Activated CD8-positive, alpha-beta memory T cell treated with anti-CD3 and anti-CD28 coated beads, Interleukin-2, amount 10 ng/mL, durations not matched to agents 7 days and 5 days (primary cell): ENCODE data around the gene AANAT. TPM values are rescaled to one million over a fixed set of nuclear protein-coding genes. Genes with fewer than 3 reads are reported as not detected.
"Not testable (repeated sequence)": the region's sequence is repeated elsewhere in the genome, so short reads cannot be mapped to it uniquely, and the experiment has no call there.

ENCODE experiments used
- ATAC-seq: fragments of 150-1000 bp; cut with Tn5 transposase; one replicate; pipeline ENCODE4 v1.10.0; 2021; ENCODE audit warnings: moderate library complexity
- CTCF ChIA-PET: fragments of 350-600 bp; sonication (Branson Sonifier 250); formaldehyde crosslinking; loops from one replicate; lab custom pipeline; 2021; ENCODE audit warnings: antibody characterized with exemption; lab: Charles Lee
- DNase-seq: peaks from one replicate; pipeline ENCODE4 v3.0.0-alpha.2; 2020
- H3K27ac Mint-ChIP-seq: one replicate; pipeline ENCODE4 v1.8.0; 2021; ENCODE audit warnings: mild to moderate bottlenecking, mixed read lengths
- H3K27me3 Mint-ChIP-seq: one replicate; pipeline ENCODE4 v1.8.0; 2021; ENCODE audit warnings: mixed read lengths
- H3K36me3 Mint-ChIP-seq: one replicate; pipeline ENCODE4 v1.8.0; 2021; ENCODE audit warnings: mild to moderate bottlenecking, mixed read lengths
- H3K4me1 Mint-ChIP-seq: one replicate; pipeline ENCODE4 v1.8.0; 2021; ENCODE audit warnings: mixed read lengths
- H3K4me3 Mint-ChIP-seq: one replicate; pipeline ENCODE4 v1.8.0; 2021; ENCODE audit warnings: mild to moderate bottlenecking, moderate library complexity, mixed read lengths
- H3K9me3 Mint-ChIP-seq: one replicate; pipeline ENCODE4 v1.8.0; 2022; ENCODE audit warnings: low read depth, mixed read lengths
- total RNA-seq, 2 experiments: library from RNA; stranded (reverse); gene quantifications; one replicate each; pipeline ENCODE4 v1.2.3, GENCODE V29; 2021

The AANAT gene
- total RNA-seq, 2 experiments from 2014 or later, result not detected

- Mint-ChIP-seq H3K9me3 (no peaks in the 10 kb centered on the region), H3K27me3 (no peaks in the 10 kb centered on the region), H3K27ac (peak overlapping the region; percentile 77), H3K4me1 (peaks cover 47% of the 10 kb centered on the region), H3K4me3 (no peak overlapping the region), H3K36me3 (no peaks in the 10 kb centered on the region)
- DNase-seq (no peak), ATAC-seq (no peak)
- CTCF ChIA-PET, result interaction anchor here (0.5 to 15.6 kb wide), 9 partner anchors 10 to 1309 kb away, joined by 3 to 192 read pairs (median 4); partner anchors contain the start of genes AANAT and RHBDF2
These were observed 45.2 kb downstream of the AANAT start for GRCh38 chr17:76512366-76513305.

GRCh38 chr17:76513306-76513692, 45.9 kb downstream of the AANAT start:
- no peak overlapping the region for H3K4me3 Mint-ChIP-seq
- H3K27ac Mint-ChIP-seq, result peak overlapping the region; percentile 77
- no peaks in the 10 kb centered on the region for H3K9me3 Mint-ChIP-seq
- H3K36me3 Mint-ChIP-seq, result no peaks in the 10 kb centered on the region
- DNase-seq, result no peak
- CTCF ChIA-PET, result interaction anchor here (1.0 to 15.6 kb wide), 6 partner anchors 10 to 168 kb away, joined by 3 to 192 read pairs (median 14); partner anchors contain the start of genes AANAT and RHBDF2
- H3K4me1 Mint-ChIP-seq, result peaks cover 47% of the 10 kb centered on the region
- H3K27me3 Mint-ChIP-seq, result no peaks in the 10 kb centered on the region
- ATAC-seq, result no peak

- Mint-ChIP-seq H3K27ac (peak overlapping the region; percentile 98), H3K4me1 (peaks cover 47% of the 10 kb centered on the region)
- not testable (repeated sequence) for DNase-seq, ATAC-seq, H3K27me3 Mint-ChIP-seq, H3K9me3 Mint-ChIP-seq, H3K4me3 Mint-ChIP-seq, H3K36me3 Mint-ChIP-seq
- CTCF ChIA-PET, result interaction anchor here (0.6 to 3.9 kb wide), 9 partner anchors 8 to 128 kb away, joined by 3 to 23 read pairs (median 3); partner anchors contain the start of gene RHBDF2
These were observed 47.0 kb downstream of the AANAT start for GRCh38 chr17:76514355-76514754.

GRCh38 chr17:76515274-76515949, 48.0 kb downstream of the AANAT start:
- CTCF ChIA-PET, result interaction anchor here (0.7 to 3.9 kb wide), 11 partner anchors 8 to 129 kb away, joined by 3 to 23 read pairs (median 3); partner anchors contain the start of gene RHBDF2
- Mint-ChIP-seq H3K27ac (peak overlapping the region; percentile 98), H3K4me3 (peak overlapping the region; percentile 53), H3K4me1 (peaks cover 47% of the 10 kb centered on the region), H3K36me3 (no peaks in the 10 kb centered on the region), H3K27me3 (no peaks in the 10 kb centered on the region), H3K9me3 (no peaks in the 10 kb centered on the region)
- ATAC-seq (peak; percentile 86), DNase-seq (peak; percentile 91)

GRCh38 chr17:76517638-76518038, 50.2 kb downstream of the AANAT start:
- no peaks in the 10 kb centered on the region for H3K36me3 Mint-ChIP-seq
- CTCF ChIA-PET, result interaction anchor here (0.7 to 3.9 kb wide), 6 partner anchors 10 to 163 kb away, joined by 3 to 14 read pairs (median 4); no protein-coding TSS in a partner anchor
- no peak overlapping the region for H3K4me3 Mint-ChIP-seq
- no peak for ATAC-seq
- H3K27me3 Mint-ChIP-seq, result peaks cover 3% of the 10 kb centered on the region
- no peak for DNase-seq
- no peaks in the 10 kb centered on the region for H3K9me3 Mint-ChIP-seq
- peaks cover 32% of the 10 kb centered on the region for H3K4me1 Mint-ChIP-seq
- H3K27ac Mint-ChIP-seq, result peak overlapping the region; percentile 20

GRCh38 chr17:76519048-76519966, 51.9 kb downstream of the AANAT start:
- H3K9me3 Mint-ChIP-seq, result no peaks in the 10 kb centered on the region
- H3K27ac Mint-ChIP-seq, result no peak overlapping the region
- ATAC-seq, result no peak
- H3K36me3 Mint-ChIP-seq, result no peaks in the 10 kb centered on the region
- CTCF ChIA-PET, result interaction anchor here (0.7 to 6.6 kb wide), 4 partner anchors 9 to 631 kb away, joined by 3 to 46 read pairs (median 6); no protein-coding TSS in a partner anchor
- DNase-seq, result no peak
- no peak overlapping the region for H3K4me3 Mint-ChIP-seq
- H3K27me3 Mint-ChIP-seq, result peaks cover 5% of the 10 kb centered on the region
- peaks cover 29% of the 10 kb centered on the region for H3K4me1 Mint-ChIP-seq

Other genes with a start within 250 kb of the AANAT start
- gene RNF157, start 227.1 kb upstream of the AANAT start, total RNA-seq, result 100 to 1,000 TPM in 1 of 2 experiments, 10 to 100 TPM in 1; 73.0 to 148 TPM
- 100 to 1,000 TPM; 260 to 406 TPM for gene UBALD2, start 202.3 kb upstream of the AANAT start, total RNA-seq
- 1 to 10 TPM; 3.8 to 5.8 TPM for gene QRICH2, start 159.3 kb upstream of the AANAT start, total RNA-seq
- 10 to 100 TPM; 63.9 to 64.7 TPM for gene PRPSAP1, start 113.7 kb upstream of the AANAT start, total RNA-seq
- gene SPHK1, start 83.0 kb upstream of the AANAT start, total RNA-seq, result 1 to 10 TPM; 5.4 to 8.4 TPM
- 10 to 100 TPM; 30.2 to 34.7 TPM for gene UBE2O, start 14.5 kb upstream of the AANAT start, total RNA-seq
- 10 to 100 TPM; 29.6 to 42.1 TPM for gene RHBDF2, start 33.8 kb downstream of the AANAT start, total RNA-seq
- not detected for gene CYGB, start 70.1 kb downstream of the AANAT start, total RNA-seq
- gene PRCD, start 72.4 kb downstream of the AANAT start, total RNA-seq, result not detected
- gene ST6GALNAC2, start 118.3 kb downstream of the AANAT start, total RNA-seq, result not detected
- not detected for gene ST6GALNAC1, start 176.2 kb downstream of the AANAT start, total RNA-seq
- gene MXRA7, start 243.4 kb downstream of the AANAT start, total RNA-seq, result 10 to 100 TPM; 29.8 to 32.0 TPM